ENCODE data around the gene TLE6. TPM values are rescaled to one million over a fixed set of nuclear protein-coding genes. Genes with fewer than 3 reads are reported as not detected.

The TLE6 gene
- total and polyA plus RNA-seq, 4 donors: 0.47 to 2.8 (median 1.2) TPM

- TF ChIP-seq, protein P1, sequence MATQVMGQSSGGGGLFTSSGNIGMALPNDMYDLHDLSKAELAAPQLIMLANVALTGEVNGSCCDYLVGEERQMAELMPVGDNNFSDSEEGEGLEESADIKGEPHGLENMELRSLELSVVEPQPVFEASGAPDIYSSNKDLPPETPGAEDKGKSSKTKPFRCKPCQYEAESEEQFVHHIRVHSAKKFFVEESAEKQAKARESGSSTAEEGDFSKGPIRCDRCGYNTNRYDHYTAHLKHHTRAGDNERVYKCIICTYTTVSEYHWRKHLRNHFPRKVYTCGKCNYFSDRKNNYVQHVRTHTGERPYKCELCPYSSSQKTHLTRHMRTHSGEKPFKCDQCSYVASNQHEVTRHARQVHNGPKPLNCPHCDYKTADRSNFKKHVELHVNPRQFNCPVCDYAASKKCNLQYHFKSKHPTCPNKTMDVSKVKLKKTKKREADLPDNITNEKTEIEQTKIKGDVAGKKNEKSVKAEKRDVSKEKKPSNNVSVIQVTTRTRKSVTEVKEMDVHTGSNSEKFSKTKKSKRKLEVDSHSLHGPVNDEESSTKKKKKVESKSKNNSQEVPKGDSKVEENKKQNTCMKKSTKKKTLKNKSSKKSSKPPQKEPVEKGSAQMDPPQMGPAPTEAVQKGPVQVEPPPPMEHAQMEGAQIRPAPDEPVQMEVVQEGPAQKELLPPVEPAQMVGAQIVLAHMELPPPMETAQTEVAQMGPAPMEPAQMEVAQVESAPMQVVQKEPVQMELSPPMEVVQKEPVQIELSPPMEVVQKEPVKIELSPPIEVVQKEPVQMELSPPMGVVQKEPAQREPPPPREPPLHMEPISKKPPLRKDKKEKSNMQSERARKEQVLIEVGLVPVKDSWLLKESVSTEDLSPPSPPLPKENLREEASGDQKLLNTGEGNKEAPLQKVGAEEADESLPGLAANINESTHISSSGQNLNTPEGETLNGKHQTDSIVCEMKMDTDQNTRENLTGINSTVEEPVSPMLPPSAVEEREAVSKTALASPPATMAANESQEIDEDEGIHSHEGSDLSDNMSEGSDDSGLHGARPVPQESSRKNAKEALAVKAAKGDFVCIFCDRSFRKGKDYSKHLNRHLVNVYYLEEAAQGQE (IDR thresholded peaks at IDR 0.05): no peak
- no peak for TF ChIP-seq MAX (IDR thresholded peaks at IDR 0.05)
- TF ChIP-seq JUND (IDR thresholded peaks at IDR 0.05): no peak
- no peak for TF ChIP-seq EGR1 (IDR thresholded peaks at IDR 0.05; ENCODE audit: low read depth in 2 of 2)
- TF ChIP-seq GABPA (IDR thresholded peaks at IDR 0.05 in 1 of 2, conservative IDR thresholded peaks at IDR 0.05 in 1 of 2): no peak
- TF ChIP-seq NR2F2 (IDR thresholded peaks at IDR 0.05): no peak
- no peak for TF ChIP-seq RAD21 (IDR thresholded peaks at IDR 0.05)
Measured at GRCh38 chr19:3004522-3004921, 27.2 kb downstream of the TLE6 start (continued).

DNA sequence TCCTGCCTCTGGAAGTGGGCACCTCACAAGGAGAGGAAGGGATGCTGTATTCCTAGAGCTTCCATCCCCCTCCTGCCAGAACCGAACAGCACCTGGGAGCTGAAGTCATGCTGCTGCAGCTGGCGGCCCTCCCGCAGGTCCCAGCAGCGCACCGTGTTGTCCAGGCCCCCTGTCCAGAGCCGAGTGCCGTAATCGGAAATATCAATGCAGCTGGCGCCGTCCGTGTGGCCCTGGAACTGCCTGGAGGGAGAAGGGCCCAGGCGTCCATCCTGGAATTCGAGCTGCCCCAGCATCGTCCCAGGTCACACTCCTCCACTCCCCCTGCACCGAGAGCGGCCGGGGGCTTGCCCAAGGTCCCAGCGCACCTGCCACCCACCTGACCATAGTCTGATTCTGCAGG, 28.0 kb downstream of the TLE6 start:
- peaks cover 0 to 12% (median 4%) of the 10 kb centered on the region in 4 donors for H3K36me3 ChIP-seq (ENCODE audit: control insufficient read depth in 4 of 4, insufficient read depth in 3 of 4, low read depth in 1 of 4, low read length in 3 of 4)
- no peaks in the 10 kb centered on the region for H3K27me3 ChIP-seq (ENCODE audit: control insufficient read depth in 4 of 4, insufficient read depth in 4 of 4, low read length in 3 of 4)
- TF ChIP-seq GABPA (IDR thresholded peaks at IDR 0.05 in 1 of 2, conservative IDR thresholded peaks at IDR 0.05 in 1 of 2) (no peak), ZBTB33 (IDR thresholded peaks at IDR 0.05) (no peak), TAF1 (conservative IDR thresholded peaks at IDR 0.05) (no peak), MAX (IDR thresholded peaks at IDR 0.05) (no peak), NR2F2 (IDR thresholded peaks at IDR 0.05) (no peak), RXRA (IDR thresholded peaks at IDR 0.05) (no peak)
- TF ChIP-seq, protein P1 (IDR thresholded peaks at IDR 0.05): no peak
- no peak overlapping the region for H3K27ac ChIP-seq (ENCODE audit: low read depth in 1 of 2, low read length in 2 of 2)
- DNase-seq (ENCODE audit: low spot score): no peak
- WGBS: 97% methylated on average over 18 of the region's 18 CpGs
- H3K9ac ChIP-seq (ENCODE audit: low read depth in 1 of 2, low read length in 2 of 2): no peak overlapping the region
- H3K4me1 ChIP-seq (ENCODE audit: control insufficient read depth in 4 of 4, insufficient read depth in 4 of 4, low read length in 3 of 4): no peaks in the 10 kb centered on the region
- H3K9me3 ChIP-seq (ENCODE audit: control insufficient read depth in 4 of 4, low read length in 3 of 4): no peaks in the 10 kb centered on the region
- H3K4me3 ChIP-seq (ENCODE audit: low read depth in 1 of 3, low read length in 3 of 3): no peak overlapping the region

All from liver (tissue), 9 donors.